GM19193 (cell line): ENCODE results near the gene SLC38A8.

Experiments
- POLR2A ChIP-seq: IDR thresholded peaks from 4 replicates; pipeline ENCODE4 v1.6.1; 2011; ENCODE audit not compliant: insufficient read depth, insufficient read length; ENCODE audit errors: extremely low read depth

Gene SLC38A8

DNA sequence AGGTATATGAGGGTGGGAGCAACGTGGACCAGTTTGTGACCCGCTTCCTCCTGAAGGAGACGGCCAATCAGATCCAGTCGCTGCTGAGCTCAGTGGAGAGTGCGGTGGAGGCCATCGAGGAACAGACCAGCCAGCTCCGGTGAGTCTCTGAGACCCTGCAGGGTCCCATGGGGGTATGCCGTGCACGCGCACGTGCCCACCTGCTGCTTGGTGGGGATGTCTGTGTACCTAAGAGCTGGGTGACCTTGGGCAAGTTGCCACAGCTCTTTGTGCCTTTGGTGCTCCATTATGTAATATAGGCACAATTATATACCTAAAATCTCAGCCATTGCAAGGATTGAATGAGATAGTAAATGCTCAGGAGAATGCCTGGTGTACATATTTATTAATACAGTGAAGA, 52.1 kb downstream of the SLC38A8 start:
- TF ChIP-seq POLR2A: no peak

DNA sequence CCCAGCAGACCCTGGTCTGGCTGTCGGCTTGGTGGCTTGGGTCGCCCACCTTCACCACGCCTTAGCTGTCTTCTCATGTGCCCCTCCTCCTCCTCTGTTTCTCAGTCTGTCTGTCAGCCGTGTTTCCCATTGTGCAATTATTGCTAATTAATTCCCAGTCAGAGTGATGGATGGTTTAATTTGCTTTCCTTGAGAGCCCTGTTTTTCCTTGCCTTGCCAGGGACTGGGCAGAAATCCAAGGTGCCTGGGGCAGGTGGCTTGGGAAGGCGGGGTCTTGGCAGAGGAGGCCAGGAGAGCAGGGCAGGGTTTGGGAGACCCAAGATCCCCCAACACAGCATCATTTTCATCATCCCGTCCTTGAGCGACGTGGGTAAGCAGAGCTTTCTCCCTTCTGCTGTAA, 53.3 kb downstream of the SLC38A8 start:
- no peak for TF ChIP-seq POLR2A

DNA sequence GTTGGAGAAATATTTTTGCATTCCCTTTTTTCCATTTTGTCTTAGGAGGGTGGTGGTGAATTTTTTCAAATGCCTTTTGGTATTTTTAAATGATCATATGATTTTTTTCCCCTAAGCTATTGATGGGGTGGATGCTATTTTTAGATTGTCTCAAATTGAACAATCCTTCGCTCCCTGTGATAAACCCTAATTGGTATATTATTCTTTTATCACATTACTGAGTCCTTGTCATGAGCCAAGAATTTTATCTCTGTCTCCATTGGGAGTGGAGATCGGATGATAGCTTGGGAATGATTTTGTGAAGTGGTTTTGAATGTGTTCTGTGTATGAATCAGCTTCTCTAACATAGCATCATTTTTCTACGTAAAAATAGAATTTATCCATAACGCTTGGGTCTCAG, 59.1 kb downstream of the SLC38A8 start:
- TF ChIP-seq POLR2A: no peak

DNA sequence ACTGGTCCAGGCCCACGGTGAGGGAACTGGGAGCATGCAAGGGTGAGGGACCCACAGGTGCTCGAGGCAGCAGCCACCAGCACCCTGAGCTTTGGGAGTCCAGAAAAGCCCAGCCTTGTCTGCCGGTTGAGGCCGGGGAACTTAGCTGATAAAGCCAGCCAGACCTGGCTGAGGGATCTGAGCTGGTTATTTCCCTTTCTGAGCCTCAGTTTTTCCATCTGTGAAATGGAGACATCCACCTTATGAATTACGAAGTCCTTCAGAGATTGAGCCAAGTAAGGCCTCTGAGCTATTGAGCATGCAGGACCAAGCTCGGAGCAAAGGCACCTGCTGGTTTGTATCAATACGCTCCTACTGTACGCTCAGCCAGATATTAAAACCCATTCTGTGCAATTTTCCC, 60.8 kb downstream of the SLC38A8 start:
- TF ChIP-seq POLR2A: no peak

DNA sequence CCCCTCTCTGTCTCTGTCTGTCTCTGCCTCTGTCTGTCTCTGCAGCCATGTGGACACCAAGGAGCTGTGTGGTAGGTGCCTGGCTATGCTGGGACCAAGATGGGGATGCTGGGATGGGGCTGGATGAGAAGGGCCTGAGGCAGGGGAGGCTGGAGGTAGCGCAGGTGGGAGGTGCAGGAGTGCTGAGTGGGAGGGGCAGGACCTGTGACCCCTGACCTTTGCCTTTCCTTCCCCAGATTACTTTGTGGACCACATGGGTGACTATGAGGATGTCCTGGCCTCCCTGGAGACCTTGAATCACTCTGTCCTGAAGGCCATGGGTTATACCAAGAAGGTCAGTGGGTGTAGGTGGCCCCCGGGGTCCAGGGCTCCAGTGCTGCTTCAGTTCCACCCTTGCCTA, 61.8 kb downstream of the SLC38A8 start:
- no peak for TF ChIP-seq POLR2A

DNA sequence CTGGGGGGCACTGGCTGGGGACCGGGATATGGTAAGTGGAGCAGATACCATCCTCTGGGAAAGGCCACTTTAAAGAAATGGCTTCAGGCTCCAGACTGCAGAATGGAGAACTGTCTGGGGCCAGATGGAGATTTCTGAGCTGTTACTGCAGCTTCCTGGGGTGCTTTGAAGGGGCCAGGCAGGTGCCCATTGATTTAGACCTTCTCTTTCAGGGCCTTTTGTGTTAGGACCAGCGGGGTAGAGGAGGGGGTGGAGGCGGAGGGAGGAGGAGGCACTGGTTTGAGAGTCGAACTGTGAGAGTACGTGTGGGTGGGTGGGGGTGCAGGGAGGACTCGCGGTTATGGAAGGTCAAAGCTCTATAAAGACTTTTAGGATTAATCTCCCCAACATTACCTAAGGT, 63.2 kb downstream of the SLC38A8 start:
- no peak for TF ChIP-seq POLR2A

DNA sequence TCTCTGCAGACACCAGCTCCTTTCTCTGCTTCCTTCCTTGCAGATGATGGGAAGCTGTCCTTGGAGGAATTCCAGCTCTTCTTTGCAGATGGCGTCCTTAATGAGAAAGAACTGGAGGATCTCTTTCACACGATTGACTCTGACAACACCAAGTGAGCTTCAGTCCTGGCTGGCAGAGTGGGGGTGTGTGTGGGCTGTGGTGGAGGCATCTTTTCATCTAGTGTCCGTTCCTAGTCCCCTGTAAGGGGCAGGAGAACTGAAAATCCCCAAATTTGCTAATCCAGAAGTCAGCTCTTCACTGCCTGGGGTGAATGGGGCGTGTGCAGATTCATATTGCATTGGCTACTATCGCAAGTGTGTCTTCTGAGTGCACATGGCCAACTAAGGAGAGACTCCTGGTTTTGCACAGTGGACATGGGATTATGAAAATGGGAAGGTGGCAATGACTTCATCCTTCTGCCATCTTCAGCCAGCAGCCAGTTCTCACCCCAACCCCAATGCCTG, 64.1 kb downstream of the SLC38A8 start:
- TF ChIP-seq POLR2A: no peak

DNA sequence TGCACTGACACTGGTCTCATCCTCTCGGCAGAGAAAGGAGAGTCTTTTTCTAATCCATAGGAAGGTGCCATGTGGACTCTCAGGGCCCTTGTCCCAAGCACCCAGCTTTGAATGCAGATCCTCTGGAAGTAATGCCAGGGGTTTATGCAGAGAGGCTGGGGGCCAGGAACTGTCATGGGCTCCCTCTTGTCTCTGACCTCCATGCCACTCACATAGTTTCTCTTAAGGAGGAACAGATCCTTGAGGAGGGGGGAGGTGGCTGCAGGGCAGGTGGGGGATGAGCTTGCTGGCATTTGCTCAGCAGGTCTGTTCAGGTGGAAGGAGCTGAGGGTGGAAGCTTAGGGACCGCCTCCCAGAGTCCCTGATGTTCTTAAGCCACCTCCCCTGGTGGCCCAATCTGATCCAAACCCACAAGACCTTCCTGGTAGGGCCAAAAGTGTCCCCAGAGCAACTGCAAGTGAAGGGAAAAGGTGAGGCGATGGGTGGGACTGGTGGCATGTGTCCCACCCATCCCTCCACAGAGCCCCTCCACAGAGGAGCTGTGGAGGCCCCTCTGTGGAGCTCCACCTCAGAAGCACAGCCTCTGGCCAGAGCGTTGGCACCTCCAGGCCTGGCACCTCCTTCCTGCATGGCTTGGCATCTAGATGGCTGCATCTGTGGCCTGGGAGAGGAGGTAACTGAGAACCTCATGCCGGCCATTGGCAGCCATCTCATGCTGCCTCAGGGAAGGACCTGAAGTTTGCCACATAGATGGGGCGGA, 65.4 kb downstream of the SLC38A8 start:
- TF ChIP-seq POLR2A: no peak

DNA sequence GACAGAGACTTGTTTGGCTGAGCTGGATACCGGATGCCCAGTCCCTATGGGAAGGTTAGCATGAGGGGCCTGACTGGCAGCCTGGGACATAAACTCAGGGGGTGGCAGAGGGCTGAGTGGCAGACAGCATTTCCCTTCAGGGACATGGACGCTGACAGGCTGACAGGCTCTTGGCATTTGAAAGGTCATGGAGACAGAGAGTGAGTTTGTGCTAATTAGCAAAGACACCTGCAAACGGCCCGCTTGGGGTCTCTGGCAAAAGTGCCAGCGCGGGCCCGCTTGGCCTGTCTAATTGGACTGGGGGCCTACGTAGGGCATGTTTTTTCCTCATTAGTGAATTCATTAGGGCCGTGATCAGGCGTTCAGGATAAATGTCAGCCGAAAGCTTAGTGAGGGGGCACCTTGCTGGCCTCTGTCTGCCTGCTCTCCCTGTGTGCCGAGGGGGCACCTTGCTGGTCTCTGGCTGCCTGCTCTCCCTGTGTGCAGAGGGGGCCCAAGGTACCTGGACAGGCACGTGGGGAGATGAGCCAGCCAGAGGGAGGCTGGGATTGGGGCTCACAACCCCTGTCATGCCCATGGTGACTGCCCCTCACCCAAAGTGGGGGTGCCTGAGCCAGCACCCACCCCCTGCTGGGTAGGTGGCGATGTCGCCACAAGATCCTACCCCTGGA, 66.9 kb downstream of the SLC38A8 start:
- TF ChIP-seq POLR2A: no peak

DNA sequence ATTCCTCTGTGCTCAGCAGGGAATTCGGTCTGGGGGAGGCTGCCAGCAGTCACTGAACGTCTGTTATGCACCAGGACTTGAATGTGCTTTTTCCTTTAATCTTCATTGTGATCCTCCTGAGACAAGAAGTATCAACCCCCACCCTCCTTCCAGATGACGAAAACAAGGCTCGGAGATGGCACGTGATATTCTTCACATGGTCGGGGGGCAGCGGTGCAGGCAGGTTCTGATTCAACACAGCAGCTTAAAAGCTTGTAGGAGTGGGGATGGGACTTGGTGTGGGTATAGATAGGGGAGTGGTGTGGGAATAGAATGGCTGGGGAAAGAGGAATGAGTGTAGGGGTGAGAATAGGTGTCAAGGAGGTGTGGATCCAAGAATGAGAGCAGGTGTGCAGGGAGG, 68.1 kb downstream of the SLC38A8 start:
- TF ChIP-seq POLR2A: no peak

DNA sequence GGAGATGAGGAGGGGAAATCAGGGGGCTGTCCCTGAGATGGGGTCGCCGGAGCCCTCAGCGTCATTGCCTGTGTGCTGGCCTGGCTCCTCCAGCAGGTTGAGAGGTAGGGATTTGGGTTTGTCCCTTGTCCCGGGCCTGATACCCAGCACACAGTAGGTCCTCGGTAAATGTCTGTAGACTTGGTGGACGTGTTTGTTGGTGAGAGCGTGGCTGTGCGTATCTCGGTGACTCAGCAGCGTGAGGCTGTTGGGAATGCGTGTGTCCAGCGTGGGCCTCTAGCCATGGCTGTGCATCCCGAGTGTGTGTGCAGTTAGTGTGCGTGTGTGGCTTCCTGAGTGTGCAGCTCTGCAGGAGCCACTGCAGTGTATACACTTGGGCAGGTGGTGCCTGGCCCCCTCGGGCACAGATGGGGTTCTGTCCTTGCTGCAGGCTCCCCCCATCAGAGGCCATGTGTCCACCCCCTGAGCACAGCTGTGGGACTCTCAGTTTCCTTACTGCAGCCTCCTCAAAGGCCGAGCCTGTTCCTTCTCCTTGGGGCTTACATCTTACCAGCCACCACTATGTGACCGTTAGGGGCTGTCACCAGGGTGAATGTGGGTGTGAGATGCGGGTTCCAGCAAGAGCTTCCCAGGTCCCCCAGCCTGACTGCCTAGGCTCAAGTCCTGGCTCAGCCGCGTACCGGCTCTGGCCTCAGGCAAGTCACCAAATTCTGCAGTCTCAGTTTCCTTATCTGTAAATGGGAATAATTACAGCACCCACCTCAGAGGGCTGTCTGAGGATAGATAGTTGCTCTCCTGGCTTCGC, 68.8 kb downstream of the SLC38A8 start:
- TF ChIP-seq POLR2A: no peak

DNA sequence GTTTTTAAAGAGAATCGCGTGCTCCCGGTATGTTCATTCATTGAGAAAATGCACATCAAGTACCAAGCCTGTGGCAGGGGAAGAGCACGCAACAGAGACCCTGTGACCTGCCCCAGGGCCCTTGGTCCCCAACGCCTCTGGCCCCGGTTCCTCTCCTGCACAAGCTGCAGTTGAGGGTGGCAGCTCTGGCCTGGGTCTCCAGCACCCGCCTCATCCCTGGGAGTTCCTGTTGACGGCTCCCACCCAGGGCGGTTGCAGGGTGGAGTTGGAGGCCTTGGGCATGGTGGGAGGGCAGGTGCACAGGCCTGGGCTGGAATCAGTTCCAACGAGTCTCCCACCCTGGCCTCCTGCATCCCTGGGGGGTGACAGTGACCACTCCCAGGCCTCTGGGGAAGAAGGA, 69.5 kb downstream of the SLC38A8 start:
- TF ChIP-seq POLR2A: no peak

DNA sequence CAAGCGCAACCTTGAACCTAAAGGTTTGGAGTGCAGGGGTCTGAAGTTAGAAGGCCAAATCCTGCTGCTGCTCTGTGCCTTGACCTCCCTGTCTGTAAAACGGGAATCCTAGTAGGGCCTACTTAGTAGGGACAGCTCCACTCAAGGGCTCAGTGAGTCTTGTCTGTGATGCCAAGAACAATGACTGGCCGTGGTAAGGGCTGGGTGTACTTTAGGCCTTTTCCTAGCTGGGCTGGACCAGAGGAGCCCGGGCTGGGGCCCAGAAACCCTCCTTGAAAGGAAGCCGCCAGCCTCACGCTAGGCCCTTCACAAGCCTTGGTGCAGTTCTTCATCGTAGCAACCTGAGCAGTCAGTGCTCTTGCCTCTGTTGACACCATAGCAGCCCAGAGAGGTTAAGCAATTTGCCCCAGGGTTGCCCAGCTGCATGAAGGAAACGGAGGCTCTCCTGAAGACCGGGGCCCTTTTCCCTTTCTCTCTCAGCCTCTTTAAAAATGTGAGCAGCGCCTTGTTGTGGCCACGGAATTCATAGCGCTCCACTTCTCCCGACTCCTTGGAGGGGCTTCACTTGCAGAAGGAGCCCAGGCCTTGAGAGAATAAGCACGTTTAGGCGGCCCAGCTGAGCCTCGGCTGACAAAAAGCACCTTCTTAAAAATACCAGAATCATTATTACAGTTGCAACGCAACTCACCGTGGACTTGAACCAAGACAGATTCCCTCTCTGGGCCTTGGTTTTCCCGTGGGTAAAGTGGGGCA, 70.2 kb downstream of the SLC38A8 start:
- TF ChIP-seq POLR2A: no peak

DNA sequence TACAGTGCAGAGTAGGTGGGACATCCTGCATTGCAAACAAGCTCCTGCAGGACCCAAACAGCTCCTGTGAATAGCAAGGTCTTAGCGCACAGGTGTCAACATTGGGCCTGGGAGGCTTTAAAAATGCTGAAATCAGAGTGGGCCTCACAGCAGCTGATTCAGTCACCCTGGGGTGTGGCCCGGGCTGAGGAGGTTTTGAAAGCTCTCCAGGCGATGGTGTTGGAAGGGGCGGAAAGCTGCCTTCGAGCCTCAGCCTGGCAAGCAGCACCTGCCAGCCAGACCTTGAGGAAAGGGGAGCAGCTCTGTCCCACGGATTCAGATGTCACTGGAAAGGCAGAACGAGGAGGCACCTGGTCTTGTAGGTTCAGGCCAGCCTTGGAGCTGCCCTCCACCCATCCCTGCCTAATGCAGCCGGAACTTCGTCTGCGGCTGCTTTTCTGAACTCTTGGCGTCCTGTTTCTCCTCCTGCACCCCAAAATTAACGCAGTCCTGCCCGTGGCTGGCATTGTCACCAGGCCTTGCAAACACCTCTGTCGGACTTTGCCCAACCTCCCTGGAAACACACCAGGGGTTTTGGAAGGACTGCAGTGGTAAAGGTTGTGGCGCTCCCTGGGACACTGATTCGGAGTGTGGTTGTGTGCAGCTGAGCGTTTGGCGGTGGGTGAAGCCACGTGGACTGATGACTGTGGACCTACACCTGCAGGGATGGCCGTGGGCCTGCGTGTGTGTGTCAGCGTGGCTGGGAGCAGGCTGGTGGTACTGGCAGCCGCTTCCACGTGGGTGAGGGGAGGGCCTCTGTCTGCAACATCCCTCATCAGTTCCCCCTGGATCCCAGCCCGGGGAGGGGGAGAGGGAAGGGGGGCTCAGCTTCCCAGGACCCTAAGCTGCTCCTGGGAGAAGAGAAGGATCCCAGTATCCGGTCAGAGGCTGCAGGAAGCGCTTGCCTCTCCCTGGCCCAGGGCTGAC, 71.1 kb downstream of the SLC38A8 start:
- no peak for TF ChIP-seq POLR2A
